Measurements from ENCODE around the gene CHCHD3.
"Not testable (repeated sequence)": the region's sequence is repeated elsewhere in the genome, so short reads cannot be mapped to it uniquely, and the experiment has no call there.

CHCHD3 gene

GRCh38 chr7:132897093-132897687 lies 184.7 kb downstream of the CHCHD3 start:
- no peak for DNase-seq

- DNase-seq: no peak
These were observed 186.7 kb downstream of the CHCHD3 start for GRCh38 chr7:132895231-132895630.

DNA sequence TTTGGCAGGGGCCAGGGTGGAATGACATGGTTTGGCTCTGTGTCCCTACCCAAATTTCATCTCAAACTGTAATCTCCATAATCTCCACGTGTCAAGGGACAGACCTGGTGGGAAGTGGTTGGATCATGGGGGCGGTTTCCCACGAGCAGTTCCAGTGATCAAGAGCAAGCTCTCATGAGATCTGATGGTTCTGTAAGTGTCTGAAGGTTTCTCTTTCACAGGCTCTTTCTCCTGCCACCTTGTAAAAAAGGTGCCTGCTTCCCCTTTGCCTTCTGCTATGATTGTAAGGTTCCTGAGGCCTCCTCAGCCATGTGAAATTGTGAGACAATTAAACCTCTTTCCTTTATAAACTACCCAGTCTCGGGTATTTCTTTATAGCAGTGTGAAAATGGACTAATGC lies 188.3 kb downstream of the CHCHD3 start:
- no peak for DNase-seq

DNA sequence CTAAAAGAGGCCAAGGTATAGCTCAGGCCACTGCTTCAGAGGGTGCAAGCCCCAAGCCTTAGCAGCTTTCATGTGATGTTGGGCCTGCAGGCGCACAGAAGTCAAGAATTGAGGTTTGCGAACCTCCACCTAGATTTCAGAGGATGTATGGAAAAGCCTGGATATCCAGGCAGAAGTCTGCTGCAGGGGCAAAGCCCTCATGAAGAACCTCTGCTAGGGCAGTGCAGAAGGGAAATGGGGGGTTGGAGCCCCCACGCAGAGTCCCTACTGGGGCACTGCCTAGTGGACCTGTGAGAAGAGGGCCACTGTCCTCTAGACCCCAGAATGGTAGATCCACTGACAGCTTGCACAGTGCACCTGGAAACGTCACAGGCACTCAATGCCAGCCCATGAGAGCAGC lies 189.1 kb downstream of the CHCHD3 start:
- not testable (repeated sequence) for DNase-seq

- DNase-seq: no peak
These were observed 190.3 kb downstream of the CHCHD3 start for GRCh38 chr7:132891554-132891953.

- no peak for DNase-seq
These were observed 199.0 kb downstream of the CHCHD3 start for GRCh38 chr7:132882714-132883428.

- no peak for DNase-seq
These were observed 200.6 kb downstream of the CHCHD3 start for GRCh38 chr7:132881317-132881716.

GRCh38 chr7:132879579-132879978 lies 202.3 kb downstream of the CHCHD3 start:
- no peak for DNase-seq

DNA sequence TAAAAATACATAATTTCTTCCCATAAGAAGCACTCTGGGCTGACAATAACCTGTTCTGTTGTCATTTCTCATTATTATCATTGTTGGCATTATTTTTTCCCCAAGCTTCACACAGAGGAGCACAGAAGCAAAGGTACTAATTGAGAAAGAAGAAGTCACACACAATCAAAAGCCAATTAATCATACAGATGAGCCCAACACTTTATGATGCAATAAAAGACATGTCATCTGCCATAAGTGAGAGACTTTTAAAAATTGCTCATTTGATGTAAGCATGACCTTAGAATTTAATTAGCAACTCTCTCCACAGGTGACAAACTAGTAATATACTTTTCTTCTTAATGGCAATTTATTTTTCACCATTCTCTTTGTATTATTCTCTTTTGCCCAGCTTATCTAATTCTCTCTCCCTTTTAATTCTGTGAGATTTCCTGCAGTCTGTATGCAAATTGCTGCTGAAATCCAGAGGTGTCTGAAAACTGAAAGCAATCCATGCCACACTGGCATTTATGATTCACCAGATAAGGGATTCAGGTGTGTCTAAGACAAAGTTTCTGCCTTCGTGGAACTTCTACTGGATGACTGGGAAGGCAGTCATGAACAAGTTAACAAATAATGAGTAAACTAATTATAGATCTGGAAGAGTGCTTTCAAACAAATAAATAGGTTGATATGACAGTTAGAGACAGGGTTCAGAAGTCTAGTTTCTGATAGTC lies 203.5 kb downstream of the CHCHD3 start:
- DNase-seq: no peak

DNA sequence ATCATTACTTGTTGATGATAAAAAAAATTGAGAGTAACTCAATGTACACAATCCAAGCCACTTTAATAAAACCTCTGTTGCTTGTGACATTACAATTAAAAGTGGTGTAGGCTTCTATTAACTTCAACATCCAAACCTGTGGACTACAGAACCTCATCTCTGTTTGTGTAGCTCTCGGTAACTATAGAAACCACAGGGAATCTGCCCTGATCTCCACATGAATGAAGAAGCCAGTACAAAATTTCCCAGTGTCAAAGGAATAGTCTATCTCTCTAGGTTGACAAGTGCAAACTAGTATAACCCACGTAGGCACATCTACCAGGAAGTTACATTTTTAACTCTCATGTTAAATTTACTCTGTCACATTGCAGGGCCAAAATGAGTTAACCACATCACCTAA lies 204.3 kb downstream of the CHCHD3 start:
- no peak for DNase-seq

DNA sequence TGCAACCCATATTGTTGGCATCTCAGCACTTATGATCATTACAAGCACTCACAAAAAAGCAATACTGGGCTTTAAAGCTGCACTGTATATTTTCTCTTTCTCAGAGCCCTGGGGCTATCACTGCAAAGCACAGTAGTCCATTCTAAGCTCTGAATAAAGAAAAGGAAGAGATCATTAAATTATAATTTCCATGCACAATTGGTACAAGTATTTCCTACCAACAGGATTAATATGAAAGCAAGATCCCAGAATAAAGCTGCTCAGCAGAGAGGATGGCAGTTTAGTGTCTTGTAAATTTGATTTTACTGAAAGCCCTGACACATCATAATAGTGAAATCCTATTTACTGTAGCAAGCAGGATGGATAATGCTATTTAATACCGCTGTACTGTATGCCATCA lies 205.3 kb downstream of the CHCHD3 start:
- DNase-seq: no peak

- DNase-seq: no peak
These were observed 209.9 kb downstream of the CHCHD3 start for GRCh38 chr7:132872034-132872433.

DNA sequence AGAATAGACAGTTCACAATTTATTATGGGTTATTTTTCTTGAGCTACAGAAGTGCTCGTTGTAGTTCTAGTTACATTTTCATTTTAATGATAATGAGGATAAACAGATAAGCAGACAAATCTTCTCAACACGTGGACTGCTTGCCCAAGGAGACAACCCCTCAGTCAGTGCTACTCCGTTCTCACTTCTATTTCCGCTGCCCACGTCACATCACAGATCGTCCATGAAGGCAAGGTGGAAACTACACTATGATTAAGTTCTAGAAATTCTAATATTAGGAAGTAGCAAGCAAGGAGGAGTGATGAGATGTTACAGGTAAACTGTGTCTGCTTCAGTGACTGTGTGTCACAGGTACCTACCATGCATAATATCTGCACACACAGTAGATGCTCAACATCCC lies 210.5 kb downstream of the CHCHD3 start:
- no peak for DNase-seq

GRCh38 chr7:132869166-132869861 lies 212.6 kb downstream of the CHCHD3 start:
- no peak for DNase-seq

GRCh38 chr7:132866551-132866950 lies 215.3 kb downstream of the CHCHD3 start:
- no peak for DNase-seq

DNA sequence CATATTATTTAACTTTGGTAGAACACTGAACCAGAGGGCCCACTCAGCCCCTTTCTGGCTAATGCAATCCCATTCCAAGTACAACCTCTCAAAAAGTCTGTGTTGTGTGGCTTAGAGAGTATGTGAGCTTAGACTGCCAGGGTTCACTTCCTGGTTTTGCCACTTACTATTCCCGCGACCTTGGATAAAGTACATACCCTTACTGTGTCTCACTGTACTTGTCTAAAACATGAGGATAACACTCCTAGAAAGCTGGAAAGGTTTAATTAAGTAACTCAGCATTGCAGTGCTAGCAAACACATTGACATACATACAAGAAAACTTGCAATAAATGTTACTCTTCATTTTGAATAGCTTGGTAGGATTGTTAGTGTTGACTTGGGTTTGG lies 215.8 kb downstream of the CHCHD3 start:
- DNase-seq: no peak

DNA sequence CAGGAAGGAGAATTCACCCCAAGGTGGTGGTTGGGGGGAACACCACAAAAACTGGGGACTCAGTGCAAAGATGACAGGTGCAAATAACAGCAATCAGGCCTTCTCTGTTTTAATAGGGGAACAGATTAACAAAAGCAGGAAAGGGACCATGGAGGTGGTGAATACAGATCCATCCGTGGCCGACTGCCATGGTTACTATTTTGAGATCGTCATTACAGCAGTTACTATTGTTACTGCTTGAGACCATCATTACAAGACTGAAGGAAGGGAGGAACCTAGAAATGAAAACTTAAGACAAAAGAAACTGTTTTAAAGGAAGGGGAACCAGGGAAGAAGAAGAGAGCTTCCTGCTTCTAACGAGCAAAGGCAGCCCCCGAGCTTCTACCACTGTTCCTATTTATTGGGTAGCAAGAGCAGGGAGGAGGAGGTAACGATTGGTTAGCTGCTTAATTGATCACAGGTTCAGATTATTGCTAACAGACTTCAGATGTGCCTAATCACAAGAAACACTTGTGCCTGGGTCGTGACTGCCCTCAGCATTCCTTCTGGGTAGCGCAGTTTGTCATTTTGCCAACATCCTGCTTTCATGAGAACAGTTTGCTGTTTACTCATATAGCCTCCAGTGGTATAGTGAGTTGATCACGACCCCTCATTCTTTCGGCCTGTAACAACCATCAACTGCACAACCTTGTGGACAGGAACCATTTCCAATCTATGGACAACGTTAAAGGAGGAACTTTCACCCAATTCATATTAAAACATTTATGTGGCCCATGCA lies 216.3 kb downstream of the CHCHD3 start:
- DNase-seq: no peak

GRCh38 chr7:132861940-132862554 lies 219.8 kb downstream of the CHCHD3 start:
- DNase-seq: no peak

GRCh38 chr7:132861424-132861823 lies 220.5 kb downstream of the CHCHD3 start:
- DNase-seq: no peak

GRCh38 chr7:132859199-132859598 lies 222.7 kb downstream of the CHCHD3 start:
- no peak for DNase-seq

DNA sequence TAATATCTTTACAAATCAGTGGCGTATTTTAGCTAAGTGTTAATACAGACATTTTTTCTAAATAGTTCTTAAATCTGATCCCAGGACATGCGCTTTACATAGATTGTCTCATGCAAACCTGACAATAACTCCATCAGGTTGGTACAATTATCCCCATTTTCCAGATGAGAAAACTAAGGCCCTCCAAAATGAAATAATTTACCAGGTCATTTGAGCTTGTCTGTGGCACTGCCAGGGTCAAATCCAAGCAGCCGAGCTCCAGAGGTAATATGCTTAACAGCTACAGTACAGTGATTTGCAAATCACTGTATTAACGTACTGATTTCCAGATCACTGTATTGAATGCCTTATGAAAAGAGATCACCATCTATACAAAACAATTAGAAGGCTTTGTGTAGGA lies 223.1 kb downstream of the CHCHD3 start:
- DNase-seq: no peak

GRCh38 chr7:132858251-132858650 lies 223.6 kb downstream of the CHCHD3 start:
- no peak for DNase-seq

All from femur (tissue), 1 donor.